ENCODE measurements around the gene FOLR1. TPM values are rescaled to one million over a fixed set of nuclear protein-coding genes. Genes with fewer than 3 reads are reported as not detected.

FOLR1 gene
- total and polyA plus RNA-seq, 2 of the 4 experiments (the other 2 are of a cell fraction) = 0.24 TPM; not detected in 1

DNA sequence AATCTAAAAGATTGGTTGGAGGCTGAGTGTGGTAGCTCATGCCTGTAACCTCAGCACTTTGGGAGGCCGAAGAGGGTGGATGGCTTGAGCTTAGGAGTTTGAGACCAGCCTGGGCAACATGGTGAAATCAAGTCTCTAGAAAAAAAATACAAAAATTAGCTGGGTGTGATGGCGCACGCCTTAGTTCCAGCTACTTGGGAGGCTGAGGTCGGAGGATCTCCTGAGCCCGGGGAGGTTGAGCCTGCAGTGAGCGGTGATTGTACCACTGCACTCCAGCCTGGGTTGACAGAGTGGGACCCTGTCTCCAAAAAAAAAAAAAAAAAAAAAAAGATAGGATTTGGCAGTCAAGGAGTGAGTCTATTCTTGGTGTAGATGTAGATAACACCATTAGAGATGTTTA, 10.6 kb downstream of the FOLR1 start:
- H2AFZ ChIP-seq (replicated peaks; ENCODE audit: low read length, poor library complexity) = no peak overlapping the region
- ChIA-PET CTCF (no interaction called here), POLR2A (ENCODE audit: unreplicated experiment) (no interaction called here)
- no peaks in the 10 kb centered on the region for H3K9me3 ChIP-seq (ENCODE audit: control insufficient read depth, insufficient read depth, low read length)
- H2BK15ac ChIP-seq (ENCODE audit: low read depth, low read length) = no peak overlapping the region
- H4K20me1 ChIP-seq (ENCODE audit: insufficient read depth, low read length) = no peaks in the 10 kb centered on the region
- no peak overlapping the region for H3K23ac ChIP-seq (ENCODE audit: low read depth, low read length)
- H3K18ac ChIP-seq (ENCODE audit: low read depth, low read length) = no peak overlapping the region
- no peak overlapping the region for H4K8ac ChIP-seq (ENCODE audit: low read depth in 2 of 2, low read length in 2 of 2)
- no peak overlapping the region for H3K4me2 ChIP-seq (ENCODE audit: low read depth, low read length)
- no peaks in the 10 kb centered on the region for H3K79me1 ChIP-seq (ENCODE audit: low read depth in 1 of 2, low read length in 2 of 2)
- H2BK120ac ChIP-seq (ENCODE audit: low read depth, low read length) = no peak overlapping the region
- no peak overlapping the region for H2AK9ac ChIP-seq (replicated peaks; ENCODE audit: low read depth, low read length, poor library complexity)
- dilution Hi-C loops (cut with HindIII; ENCODE audit: low sequenced_read_pairs, unreplicated experiment) = no loop called here
- whole genome bisulfite sequencing, 2 experiments (ENCODE audit: extremely low coverage in 2 of 2, insufficient read length in 1 of 2) = 81% methylated on average over 5 of the region's 6 CpGs; no CpG with 5 or more reads in 1 of the 2 experiments
- H3K27ac ChIP-seq (ENCODE audit: insufficient read depth, low read length) = no peak overlapping the region
- no peak overlapping the region for H2AK5ac ChIP-seq (ENCODE audit: low read depth, low read length)
- intact Hi-C loops (cut with micrococcal nuclease) = no loop called here
- no peak overlapping the region for H3K56ac ChIP-seq (ENCODE audit: extremely low read depth, insufficient read depth, low read length)
- no peak for TF ChIP-seq NFE2L2 (IDR thresholded peaks at IDR 0.05; ENCODE audit: low read depth, low read length)
- no peaks in the 10 kb centered on the region for H3K36me3 ChIP-seq (ENCODE audit: control insufficient read depth, insufficient read depth, low read length)
- no peak overlapping the region for H2BK5ac ChIP-seq (ENCODE audit: low read depth, low read length, poor library complexity, severe bottlenecking)
- no peak for DNase-seq
- no peak for ATAC-seq (ENCODE audit: low read depth)
- H3K4ac ChIP-seq (ENCODE audit: low read depth, low read length) = no peak overlapping the region
- H4K5ac ChIP-seq (ENCODE audit: low read depth, low read length) = no peak overlapping the region
- in situ Hi-C loops (cut with MboI; ENCODE audit: low sequenced_read_pairs) = no loop called here
- no peak overlapping the region for H4K91ac ChIP-seq (ENCODE audit: insufficient read depth, low read depth, low read length)
- peaks cover 3% of the 10 kb centered on the region; the same call in 1 of the 2 replicates for H3K27me3 ChIP-seq (ENCODE audit: control insufficient read depth, insufficient read depth, low read length)
- no peak overlapping the region for H3K14ac ChIP-seq (replicated peaks; ENCODE audit: low read depth, low read length)
- H3K4me1 ChIP-seq (ENCODE audit: control insufficient read depth, insufficient read depth, low read length) = no peaks in the 10 kb centered on the region
- H3K9me1 ChIP-seq (ENCODE audit: insufficient read depth, low read length) = no peaks in the 10 kb centered on the region
- H3K9ac ChIP-seq (ENCODE audit: low read depth, low read length) = no peak overlapping the region
- no peak overlapping the region for H3K4me3 ChIP-seq (ENCODE audit: insufficient read depth, low read depth, low read length)
- no TSS peak for BruUV-seq (replicated peaks)
- H2BK20ac ChIP-seq (ENCODE audit: low read depth, low read length) = no peak overlapping the region

Measured in IMR-90 (cell line).